ENCODE data around the gene FAM227B.
"Not testable (repeated sequence)": the region's sequence is repeated elsewhere in the genome, so short reads cannot be mapped to it uniquely, and the experiment has no call there.

Gene FAM227B

GRCh38 chr15:49495993-49496753, 124.4 kb downstream of the FAM227B start:
- H3K27ac Mint-ChIP-seq, result no peak overlapping the region
- no peaks in the 10 kb centered on the region for H3K27me3 Mint-ChIP-seq
- ATAC-seq (replicated peaks) (no peak), DNase-seq (no peak)
- H3K4me1 Mint-ChIP-seq, result no peaks in the 10 kb centered on the region
- H3K9me3 Mint-ChIP-seq, result peaks cover 5% of the 10 kb centered on the region in 2 donors
- H3K4me3 Mint-ChIP-seq, result no peak overlapping the region
- H3K36me3 Mint-ChIP-seq, result no peaks in the 10 kb centered on the region

DNA sequence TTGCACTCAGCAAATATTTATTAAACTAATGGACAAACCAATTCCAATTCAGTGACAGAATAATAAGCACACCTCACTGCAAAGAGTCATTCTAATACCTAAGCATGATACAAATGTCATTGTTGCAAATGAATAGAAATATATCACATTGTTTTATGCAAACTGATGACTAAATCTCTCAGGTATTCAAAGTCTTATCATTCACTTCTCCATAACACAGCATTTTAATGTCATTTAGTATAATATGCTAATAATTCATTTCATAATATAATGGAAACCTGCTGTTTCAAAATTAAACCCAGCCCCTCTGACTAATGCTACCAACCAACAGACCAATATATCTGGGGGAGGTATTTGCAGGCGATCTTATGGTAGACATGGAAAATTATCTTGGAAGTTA, 125.8 kb downstream of the FAM227B start:
- ATAC-seq (replicated peaks), result no peak
- Mint-ChIP-seq H3K36me3 (no peaks in the 10 kb centered on the region), H3K4me1 (no peaks in the 10 kb centered on the region), H3K27me3 (no peaks in the 10 kb centered on the region), H3K4me3 (no peak overlapping the region), H3K9me3 (no peaks in the 10 kb centered on the region), H3K27ac (no peak overlapping the region)
- DNase-seq, result no peak

GRCh38 chr15:49492830-49493229, 127.8 kb downstream of the FAM227B start:
- no peaks in the 10 kb centered on the region for H3K27me3 Mint-ChIP-seq
- H3K27ac Mint-ChIP-seq, result no peak overlapping the region

DNA sequence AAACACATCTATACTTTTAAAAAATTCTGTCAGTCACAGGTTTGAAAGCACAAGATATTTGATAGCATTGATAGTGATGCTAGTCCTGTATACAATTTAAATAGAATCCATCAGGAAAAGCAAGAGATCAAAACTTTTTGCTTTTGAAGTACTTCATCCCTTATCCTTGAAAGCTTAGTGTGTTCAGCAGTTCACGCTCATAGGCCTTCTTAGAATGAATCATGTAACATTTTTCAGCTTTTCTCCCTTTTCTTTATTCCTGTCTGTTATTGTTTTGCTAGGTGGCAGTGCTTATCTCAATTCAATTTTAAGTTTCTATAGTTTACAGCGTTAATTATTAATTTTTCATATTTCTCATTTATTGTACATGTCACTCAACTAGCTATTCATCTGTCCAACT, 128.5 kb downstream of the FAM227B start:
- H3K9me3 Mint-ChIP-seq, result no peaks in the 10 kb centered on the region
- no peaks in the 10 kb centered on the region for H3K4me1 Mint-ChIP-seq
- no peak overlapping the region for H3K27ac Mint-ChIP-seq
- ATAC-seq (replicated peaks) (no peak), DNase-seq (no peak)
- no peaks in the 10 kb centered on the region for H3K27me3 Mint-ChIP-seq
- H3K4me3 Mint-ChIP-seq, result no peak overlapping the region
- no peaks in the 10 kb centered on the region for H3K36me3 Mint-ChIP-seq

More at GRCh38 chr15:49492830-49493229, 127.8 kb downstream of the FAM227B start:
- Mint-ChIP-seq H3K9me3 (no peaks in the 10 kb centered on the region), H3K36me3 (no peaks in the 10 kb centered on the region), H3K4me1 (no peaks in the 10 kb centered on the region), H3K4me3 (no peak overlapping the region)
- DNase-seq, result no peak
- ATAC-seq (replicated peaks), result no peak

- ATAC-seq (replicated peaks) (no peak), DNase-seq (no peak)
- Mint-ChIP-seq H3K36me3 (no peaks in the 10 kb centered on the region), H3K27me3 (no peaks in the 10 kb centered on the region), H3K27ac (no peak overlapping the region), H3K4me1 (no peaks in the 10 kb centered on the region), H3K9me3 (no peaks in the 10 kb centered on the region), H3K4me3 (no peak overlapping the region)
Measured at GRCh38 chr15:49490966-49491365, 129.7 kb downstream of the FAM227B start.

- H3K9me3 Mint-ChIP-seq; H3K27me3 Mint-ChIP-seq; H3K36me3 Mint-ChIP-seq; DNase-seq; H3K27ac Mint-ChIP-seq; H3K4me1 Mint-ChIP-seq; ATAC-seq (replicated peaks); H3K4me3 Mint-ChIP-seq: not testable (repeated sequence)
Measured at GRCh38 chr15:49485401-49485800, 135.2 kb downstream of the FAM227B start.

DNA sequence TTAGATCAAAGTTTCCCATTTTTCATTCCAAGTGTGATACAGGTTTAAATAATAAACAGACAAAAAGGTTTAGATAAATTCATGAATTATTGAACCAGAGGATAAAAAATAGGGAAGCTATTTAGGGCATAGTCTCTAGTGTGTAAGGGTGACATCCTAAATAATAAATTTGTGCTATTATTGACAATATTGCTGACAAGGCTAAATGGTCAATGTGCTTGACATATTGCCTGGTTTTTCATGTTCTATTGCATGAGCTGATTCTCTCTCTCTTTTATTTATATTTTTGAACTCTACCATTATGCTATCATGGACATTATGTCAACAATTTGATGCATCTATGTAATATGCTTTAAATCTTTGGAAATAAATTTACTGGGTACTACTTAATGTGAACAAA, 141.6 kb downstream of the FAM227B start:
- H3K27ac Mint-ChIP-seq, result not testable (repeated sequence)

DNA sequence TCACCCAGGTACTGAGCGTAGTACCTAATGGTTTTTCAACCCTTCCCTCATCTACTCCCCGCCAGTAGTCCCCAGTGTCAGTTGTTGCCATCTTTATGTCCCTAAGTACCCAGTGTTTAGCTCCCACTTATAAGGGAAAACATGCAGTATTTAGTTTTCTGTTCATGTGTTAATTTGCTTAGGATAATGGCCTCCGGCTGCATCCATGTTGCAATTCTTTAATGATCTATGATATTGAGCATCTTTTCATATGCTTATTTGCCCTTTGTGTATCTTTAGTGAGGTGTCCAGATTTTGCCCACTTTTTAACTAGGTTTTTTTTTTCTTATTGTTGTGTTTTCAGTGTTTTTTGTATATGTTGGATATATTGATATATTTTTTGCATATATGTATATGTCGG, 142.6 kb downstream of the FAM227B start:
- not testable (repeated sequence) for H3K4me1 Mint-ChIP-seq; H3K4me3 Mint-ChIP-seq; H3K27me3 Mint-ChIP-seq; H3K9me3 Mint-ChIP-seq; ATAC-seq (replicated peaks); DNase-seq; H3K36me3 Mint-ChIP-seq; H3K27ac Mint-ChIP-seq

More for the DNA sequence above, 141.6 kb downstream of the FAM227B start:
- not testable (repeated sequence) for ATAC-seq (replicated peaks); H3K9me3 Mint-ChIP-seq; H3K27me3 Mint-ChIP-seq; DNase-seq; H3K36me3 Mint-ChIP-seq; H3K4me1 Mint-ChIP-seq; H3K4me3 Mint-ChIP-seq

- Mint-ChIP-seq H3K27me3 (no peaks in the 10 kb centered on the region), H3K36me3 (no peaks in the 10 kb centered on the region), H3K9me3 (no peaks in the 10 kb centered on the region), H3K27ac (no peak overlapping the region), H3K4me3 (no peak overlapping the region), H3K4me1 (no peaks in the 10 kb centered on the region)
- ATAC-seq (replicated peaks) (no peak), DNase-seq (no peak)
Measured at GRCh38 chr15:49473031-49473430, 147.6 kb downstream of the FAM227B start.

GRCh38 chr15:49472338-49472737, 148.3 kb downstream of the FAM227B start:
- no peak for ATAC-seq (replicated peaks)
- Mint-ChIP-seq H3K36me3 (no peaks in the 10 kb centered on the region), H3K27ac (no peak overlapping the region), H3K4me3 (no peak overlapping the region), H3K4me1 (no peaks in the 10 kb centered on the region), H3K27me3 (no peaks in the 10 kb centered on the region), H3K9me3 (no peaks in the 10 kb centered on the region)
- no peak for DNase-seq

- Mint-ChIP-seq H3K4me3 (no peak overlapping the region), H3K9me3 (no peaks in the 10 kb centered on the region), H3K36me3 (no peaks in the 10 kb centered on the region), H3K4me1 (no peaks in the 10 kb centered on the region), H3K27me3 (no peaks in the 10 kb centered on the region), H3K27ac (no peak overlapping the region)
- DNase-seq, result no peak
- no peak for ATAC-seq (replicated peaks)
Measured at GRCh38 chr15:49471733-49472132, 148.9 kb downstream of the FAM227B start.

- not testable (repeated sequence) for H3K4me1 Mint-ChIP-seq, DNase-seq, H3K27me3 Mint-ChIP-seq, H3K27ac Mint-ChIP-seq, H3K4me3 Mint-ChIP-seq, H3K36me3 Mint-ChIP-seq, H3K9me3 Mint-ChIP-seq
- peak in 1 of 2 donors; percentile 31 for ATAC-seq (replicated peaks)
Measured at GRCh38 chr15:49471248-49471647, 149.4 kb downstream of the FAM227B start.

DNA sequence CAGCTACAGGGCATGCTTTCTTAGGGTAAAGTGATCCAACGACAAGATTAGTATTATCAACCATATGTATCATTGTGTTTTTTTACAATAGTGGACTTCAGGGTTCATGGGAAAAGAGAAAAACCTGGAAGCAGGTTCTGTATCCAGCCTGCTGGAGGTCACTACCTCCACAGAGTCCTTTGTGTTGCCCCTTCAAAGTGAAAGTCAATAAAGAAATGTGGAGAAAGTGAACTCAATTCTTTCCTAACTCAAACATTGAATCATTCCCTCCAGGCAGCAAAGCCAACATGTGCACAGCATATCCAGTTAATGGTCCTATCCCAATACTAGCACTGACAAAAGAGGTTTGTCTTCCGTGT, 152.2 kb downstream of the FAM227B start:
- DNase-seq, result no peak
- Mint-ChIP-seq H3K36me3 (no peaks in the 10 kb centered on the region), H3K4me1 (no peaks in the 10 kb centered on the region), H3K9me3 (no peaks in the 10 kb centered on the region), H3K27me3 (no peaks in the 10 kb centered on the region), H3K27ac (no peak overlapping the region), H3K4me3 (no peak overlapping the region)
- no peak for ATAC-seq (replicated peaks)

- H3K27ac Mint-ChIP-seq, result no peak overlapping the region
- no peaks in the 10 kb centered on the region for H3K27me3 Mint-ChIP-seq
- DNase-seq (no peak), ATAC-seq (replicated peaks) (no peak)
- H3K36me3 Mint-ChIP-seq, result no peaks in the 10 kb centered on the region
- H3K4me1 Mint-ChIP-seq, result no peaks in the 10 kb centered on the region
- no peaks in the 10 kb centered on the region for H3K9me3 Mint-ChIP-seq
- no peak overlapping the region for H3K4me3 Mint-ChIP-seq
Measured at GRCh38 chr15:49467746-49468480, 152.7 kb downstream of the FAM227B start.

GRCh38 chr15:49466119-49466518, 154.5 kb downstream of the FAM227B start:
- H3K27me3 Mint-ChIP-seq, result no peaks in the 10 kb centered on the region
- H3K36me3 Mint-ChIP-seq, result no peaks in the 10 kb centered on the region
- ATAC-seq (replicated peaks) (no peak), DNase-seq (no peak)
- no peaks in the 10 kb centered on the region for H3K9me3 Mint-ChIP-seq
- no peak overlapping the region for H3K4me3 Mint-ChIP-seq
- no peak overlapping the region for H3K27ac Mint-ChIP-seq
- no peaks in the 10 kb centered on the region for H3K4me1 Mint-ChIP-seq
